ENCODE data around the gene DCP1B.

DCP1B gene

DNA sequence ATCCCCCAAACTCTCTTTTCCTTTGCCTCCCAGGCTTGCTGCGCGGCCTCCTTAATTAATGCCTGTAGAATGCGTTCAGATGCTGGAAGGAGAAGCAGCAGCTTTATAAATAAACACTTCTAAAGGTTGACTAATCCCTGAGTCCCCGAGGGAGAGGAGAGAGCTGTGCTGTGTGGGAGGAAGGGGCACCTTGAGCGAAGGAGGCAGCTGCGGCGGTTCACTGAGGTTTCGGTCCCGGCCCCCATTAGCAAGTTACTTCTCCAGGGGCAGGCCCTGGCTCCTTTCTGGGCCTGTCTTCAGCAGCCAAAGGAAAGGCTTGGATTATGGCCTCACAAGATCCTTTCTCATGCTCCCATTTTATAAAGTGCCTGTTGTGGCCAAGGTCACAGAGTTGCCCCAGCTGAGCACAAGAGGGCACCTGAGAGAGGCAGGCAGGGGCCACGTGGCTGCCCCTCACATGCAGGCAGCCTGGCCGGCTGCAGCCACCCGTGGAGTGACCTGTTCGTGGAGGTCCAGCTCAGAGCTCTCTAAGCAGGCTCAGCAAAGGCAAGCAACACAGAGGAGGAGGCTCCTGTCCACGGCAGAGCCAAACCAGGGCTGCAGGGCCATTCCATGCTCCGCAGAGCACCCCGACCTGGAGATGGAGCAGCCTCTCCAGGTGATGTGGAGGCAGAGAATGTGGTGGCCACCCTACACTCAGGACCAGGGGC lies 70.8 kb downstream of the DCP1B start:
- no peak for DNase-seq

DNA sequence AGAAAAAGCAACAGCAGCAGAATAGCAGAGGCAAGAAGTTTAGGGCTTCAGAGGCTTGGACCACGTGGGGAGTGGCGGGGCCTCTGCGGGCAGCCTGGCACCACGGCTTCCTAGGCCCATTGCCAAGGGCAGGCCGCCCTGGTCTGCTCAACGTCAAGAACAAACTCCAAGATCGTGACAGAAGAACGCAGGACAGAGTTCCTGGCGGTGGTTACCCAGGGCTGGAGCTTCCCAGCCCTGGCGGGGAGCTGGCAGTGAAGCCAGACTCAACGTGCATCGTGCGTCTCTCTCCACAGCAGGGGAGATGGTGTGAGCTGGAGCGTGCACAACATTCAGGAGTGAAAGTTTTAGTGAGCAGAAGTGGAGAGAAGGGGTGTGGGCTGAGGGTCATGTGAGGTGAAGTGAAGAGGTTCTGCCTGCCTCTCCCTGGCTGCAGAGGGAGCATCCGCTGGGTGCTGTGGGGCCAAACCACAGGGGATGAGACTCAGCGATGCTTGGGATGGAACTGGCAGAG lies 71.9 kb downstream of the DCP1B start:
- DNase-seq: no peak

DNA sequence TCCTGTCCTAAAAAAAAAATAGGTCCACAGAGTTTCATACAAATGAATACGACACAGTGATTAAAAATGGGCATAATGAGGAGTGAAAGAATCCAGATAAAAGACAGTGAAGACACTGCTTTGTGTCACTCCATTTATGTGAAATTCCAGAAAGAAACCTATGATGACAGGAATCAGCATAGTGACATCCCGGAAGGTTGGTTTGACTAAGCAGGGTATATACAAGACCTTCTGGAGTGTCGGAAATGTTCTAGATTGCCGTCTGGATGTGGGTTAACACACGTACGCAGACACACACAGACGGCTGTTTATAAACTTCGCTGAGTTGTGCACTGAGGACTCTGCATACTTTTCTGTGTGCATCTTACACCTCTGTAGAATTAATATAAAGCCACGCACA lies 72.6 kb downstream of the DCP1B start:
- no peak for DNase-seq

DNA sequence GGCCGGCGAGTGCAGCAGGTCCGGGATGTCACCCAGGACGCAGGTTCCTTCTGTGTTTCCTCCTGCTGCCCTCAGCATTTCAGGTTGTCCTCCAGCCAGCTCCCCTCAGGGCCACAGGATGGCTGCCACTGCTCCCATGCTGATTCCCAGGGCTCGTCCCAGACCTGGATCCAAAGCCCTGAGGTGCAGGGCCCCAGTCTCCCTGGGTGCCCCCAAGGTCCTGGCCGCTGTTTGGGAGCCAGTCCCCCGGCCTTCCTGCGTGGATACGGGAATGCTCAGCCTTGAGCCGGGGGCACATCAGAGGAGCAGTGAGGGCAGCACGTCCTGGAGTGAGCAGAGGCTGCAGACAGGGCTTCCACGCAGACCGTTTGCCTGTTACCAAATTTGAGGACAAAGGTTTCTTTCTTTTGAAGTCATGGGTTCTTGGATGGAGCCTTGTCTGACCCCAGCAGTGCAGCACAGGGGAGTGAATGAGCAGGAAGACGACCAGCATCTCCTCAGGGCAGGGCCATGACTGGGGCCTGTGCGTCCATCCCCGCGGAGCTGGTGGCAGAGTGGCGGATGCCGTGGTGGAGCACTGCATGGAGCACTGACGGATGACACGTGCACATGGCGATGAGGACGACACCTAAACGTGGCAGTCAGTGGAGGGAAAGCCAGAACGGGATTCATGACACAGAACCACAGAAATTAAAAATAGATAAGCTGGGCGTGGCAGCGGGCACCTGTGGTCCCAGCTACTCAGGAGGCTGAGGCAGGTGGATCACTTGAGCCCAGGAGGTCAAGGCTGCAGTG lies 73.3 kb downstream of the DCP1B start:
- DNase-seq: no peak

DNA sequence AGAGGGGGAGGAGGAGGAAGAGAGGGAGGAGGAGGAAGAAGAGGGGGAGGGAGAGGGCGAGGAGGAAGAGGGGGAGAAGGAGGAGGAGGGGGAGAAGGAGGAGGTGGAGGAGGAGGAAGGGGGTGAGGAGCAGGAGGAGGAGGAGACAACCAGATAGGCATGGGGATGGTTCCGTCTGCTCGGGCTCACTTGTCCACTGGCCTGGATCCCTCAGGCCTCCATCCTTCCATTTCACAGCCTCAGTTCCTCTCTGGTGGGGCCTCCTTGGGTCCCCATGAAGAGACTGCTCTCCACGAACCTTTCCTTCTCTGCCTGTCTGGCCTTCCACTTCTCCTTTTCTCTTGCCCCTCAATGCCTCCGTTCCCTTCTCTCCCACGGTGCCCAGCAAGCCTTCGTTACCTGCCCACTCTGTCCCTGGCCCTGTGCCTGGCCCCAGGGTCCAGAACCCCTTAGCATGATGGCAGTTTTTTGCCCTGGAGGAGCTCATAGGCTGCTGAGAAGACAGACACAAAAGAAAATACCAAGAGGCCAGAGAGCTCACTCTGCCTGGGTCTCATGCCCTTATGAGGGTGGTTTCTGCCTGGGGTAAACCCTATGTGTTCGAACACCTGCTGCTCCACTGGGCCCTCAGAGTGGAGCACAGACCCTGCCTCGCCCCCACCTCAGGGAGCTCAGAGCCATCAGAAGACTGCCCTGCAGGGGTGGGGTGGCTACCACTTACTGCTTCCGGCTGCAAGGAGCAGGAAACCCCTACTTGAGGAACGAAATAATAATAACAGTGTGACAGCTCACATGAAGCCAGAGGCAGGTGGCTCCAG lies 74.1 kb downstream of the DCP1B start:
- DNase-seq: no peak

DNA sequence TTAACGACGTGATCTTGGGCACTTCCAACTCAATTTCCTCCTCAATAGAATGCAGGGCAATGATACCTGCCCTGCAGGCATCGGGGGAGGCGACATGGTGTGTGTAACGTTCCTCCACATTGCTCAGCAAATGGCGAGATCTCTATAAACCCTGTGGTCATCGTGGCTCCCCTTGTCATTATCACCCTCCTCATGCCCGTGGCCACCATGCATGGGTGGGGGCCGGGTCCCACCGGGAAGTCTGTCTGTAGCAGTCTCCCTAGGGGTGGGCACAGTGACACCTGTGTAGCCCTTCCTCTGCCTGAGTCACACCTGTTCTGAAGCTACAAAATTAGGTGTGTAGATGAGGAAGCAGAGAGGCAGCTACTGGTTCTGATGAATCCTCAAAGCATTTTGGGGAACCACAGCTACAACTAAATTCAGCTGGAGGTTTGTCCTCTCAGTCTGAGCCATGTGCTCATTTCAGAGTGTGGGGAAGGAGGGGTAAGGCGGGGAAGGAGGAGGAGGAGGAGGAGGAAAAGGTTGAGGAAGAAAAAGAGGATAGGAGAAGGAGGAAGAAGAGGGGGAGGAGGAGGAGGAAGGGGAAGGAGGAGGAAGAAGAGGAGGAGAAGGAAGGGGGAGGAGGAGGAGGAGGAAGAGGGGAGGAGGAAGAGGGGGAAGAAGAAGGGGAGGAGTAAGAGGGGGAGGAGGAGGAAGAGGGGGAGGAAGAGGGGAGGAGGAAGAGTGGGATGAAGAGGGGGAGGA lies 74.8 kb downstream of the DCP1B start:
- no peak for DNase-seq

DNA sequence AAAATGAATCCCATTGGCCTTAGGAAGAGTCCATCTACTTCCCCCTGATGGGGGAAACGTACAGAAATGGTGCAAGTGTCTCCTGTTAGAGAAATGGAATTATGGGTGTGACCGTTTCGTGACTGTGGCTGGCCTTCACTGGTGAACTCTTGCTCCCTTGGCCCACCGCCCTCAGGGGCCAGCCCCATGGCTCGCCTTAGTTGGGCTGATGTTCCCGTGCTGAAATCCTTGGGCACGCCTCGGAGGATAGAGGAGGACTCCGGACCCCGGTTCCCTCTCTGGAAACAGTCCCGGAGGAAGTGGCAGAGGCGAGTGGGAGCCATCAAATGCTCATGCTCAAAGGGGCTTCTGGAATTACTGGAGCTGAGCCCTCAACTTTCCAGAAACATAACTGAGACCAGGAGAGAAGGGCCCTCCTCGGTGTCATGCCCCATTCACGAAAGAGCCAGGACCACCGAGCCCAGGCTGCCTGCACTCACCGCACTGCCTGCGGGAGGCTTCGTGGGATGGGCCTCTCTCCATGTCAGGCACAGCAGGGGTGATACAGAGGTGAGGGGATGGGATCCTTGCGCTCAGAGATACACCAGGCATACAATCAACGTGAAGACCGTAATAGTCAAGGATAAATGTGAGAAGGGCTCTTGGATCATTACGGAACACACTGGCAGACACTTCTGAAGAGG lies 75.7 kb downstream of the DCP1B start:
- no peak for DNase-seq

DNA sequence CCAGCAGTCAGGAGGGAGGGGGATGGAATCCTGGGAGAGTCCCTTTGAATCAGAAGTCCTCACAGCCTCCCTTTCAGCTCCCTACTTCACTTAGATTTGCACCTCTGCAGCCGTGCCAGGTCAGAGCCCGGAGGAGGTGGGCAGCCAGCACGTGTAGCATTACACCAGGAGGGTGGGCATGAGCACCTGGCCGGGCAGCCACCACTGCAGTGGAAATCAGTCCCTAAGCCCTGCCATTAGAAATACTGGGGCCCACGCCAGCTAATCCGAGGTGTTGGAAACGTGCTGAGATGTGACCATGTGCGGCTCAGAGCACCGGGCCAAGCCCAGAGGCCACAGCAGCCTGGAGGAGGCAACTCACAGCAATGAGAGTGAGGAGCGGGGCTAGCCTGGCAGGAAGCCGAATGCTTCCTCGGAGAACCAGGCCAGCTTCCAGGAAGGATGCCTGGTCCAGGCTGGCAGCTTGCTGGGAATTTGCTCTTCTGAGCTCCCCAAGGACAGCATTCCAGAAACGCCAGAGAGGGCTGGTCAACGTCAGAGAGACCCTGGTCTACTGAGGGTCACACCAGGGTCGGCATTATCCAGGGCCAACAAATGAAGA lies 76.4 kb downstream of the DCP1B start:
- no peak for DNase-seq

DNA sequence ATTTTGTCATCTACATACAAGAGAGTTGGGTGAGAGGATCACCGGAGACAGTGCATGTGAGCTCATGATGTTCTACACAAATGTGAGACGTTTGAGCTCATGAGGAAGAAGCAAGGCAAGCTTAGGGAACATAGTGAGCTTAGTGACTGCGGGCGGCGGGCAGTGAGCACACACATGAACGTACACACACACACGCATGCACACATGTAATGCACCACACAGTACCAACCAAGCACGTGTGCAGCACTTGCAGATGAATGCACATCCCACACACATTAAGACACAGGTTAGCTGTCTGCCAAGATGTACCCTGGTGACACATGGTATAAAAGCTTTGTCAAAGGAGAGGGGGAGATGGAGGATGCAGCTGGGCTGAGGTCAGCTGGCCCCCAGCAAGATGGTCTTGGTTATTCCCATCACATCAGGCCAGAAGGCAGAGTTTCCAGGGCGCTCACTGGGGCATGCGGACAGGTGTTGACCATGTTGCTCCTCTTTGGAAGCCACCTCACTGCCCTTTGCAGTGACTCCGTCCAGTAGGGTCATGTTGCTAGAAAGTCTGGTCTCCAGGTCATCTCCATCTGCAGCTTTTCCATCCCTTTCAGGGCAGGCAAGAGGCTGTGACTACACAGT lies 77.1 kb downstream of the DCP1B start:
- DNase-seq: no peak

DNA sequence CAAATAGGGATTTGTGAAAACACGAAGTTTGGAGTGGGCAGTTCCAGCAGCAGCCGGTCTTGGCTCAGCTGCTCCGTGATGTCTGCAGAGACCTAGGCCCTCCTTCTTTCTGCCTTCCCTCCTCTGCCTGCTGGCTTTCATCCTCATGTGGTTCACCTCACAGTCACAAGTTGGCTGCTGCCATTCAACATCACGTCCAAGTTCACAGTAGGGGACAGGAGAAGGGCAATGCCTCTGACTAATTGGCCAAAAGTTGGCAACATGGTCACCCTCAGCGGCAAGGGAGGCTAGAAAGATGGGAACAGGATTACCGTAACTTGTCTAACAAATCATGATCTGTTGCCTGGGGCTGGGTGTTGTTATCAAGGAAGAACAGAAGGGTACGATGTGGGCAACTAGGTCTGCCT lies 78.0 kb downstream of the DCP1B start:
- no peak for DNase-seq

DNA sequence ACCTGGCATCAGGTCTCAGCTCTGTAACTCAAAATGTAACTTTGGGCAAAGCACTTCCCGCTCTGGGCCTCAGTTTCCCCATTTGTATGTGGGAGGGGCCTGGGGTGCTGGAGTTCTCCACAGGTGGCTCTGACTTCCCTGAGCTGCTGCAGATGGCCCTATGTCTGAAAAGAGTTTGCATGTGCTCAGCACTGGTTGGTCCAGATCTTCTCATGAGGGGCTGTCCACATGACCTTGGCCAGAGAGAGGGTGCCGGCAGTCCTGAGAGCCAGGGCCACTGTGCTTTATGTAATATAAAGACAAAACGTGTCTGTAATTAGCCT lies 78.6 kb downstream of the DCP1B start:
- DNase-seq: no peak

DNA sequence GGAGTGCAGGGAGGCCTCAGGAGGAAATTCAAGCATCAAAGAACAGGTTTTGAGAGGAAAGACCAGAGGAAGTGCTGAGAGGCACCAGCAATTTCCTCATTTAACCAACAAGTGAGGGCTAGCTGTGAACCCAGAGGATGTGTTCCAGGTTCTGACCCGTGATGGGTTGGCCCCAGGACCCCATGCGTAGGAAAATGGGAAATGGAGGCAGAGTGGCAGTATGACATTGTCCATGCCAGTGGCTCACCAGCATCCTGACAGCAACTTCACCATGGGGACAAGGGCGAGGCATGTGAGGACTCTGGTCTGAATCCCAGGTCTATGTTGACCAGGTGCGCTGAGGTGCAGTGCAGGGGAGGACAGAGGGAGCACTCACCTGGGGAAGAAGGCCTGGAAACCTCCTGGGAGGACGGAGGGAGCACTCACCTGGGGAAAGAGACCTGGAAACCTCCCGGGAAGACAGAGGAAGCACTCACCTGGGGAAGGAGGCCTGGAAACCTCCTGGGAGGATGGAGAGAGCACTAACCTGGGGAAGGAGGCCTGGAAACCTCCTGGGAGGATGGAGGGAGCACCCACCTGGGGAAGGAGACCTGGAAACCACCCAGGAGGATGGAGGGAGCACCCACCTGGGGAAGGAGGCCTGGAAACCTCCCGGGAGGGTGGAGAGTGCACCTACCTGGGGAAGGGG lies 79.1 kb downstream of the DCP1B start:
- no peak for DNase-seq

DNA sequence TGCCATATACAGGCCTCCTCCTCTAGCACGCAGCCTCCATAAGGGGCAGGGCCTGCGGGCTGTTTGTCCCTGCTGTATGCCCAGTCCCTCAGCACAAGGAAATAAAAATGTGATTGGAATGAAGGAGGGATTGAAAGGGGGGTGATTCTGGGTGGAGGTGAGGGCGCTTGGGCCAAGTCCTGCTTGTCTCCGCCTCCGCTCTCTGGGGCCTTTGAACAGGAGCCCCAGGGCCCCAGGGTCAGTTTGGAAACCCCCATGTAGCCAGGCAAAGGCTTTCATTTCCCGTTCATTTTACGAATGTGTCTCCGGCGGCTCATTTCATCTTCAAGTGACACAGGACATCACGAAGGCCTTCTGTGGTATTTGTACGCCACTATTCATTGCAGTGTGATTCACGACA lies 81.3 kb downstream of the DCP1B start:
- DNase-seq: no peak

DNA sequence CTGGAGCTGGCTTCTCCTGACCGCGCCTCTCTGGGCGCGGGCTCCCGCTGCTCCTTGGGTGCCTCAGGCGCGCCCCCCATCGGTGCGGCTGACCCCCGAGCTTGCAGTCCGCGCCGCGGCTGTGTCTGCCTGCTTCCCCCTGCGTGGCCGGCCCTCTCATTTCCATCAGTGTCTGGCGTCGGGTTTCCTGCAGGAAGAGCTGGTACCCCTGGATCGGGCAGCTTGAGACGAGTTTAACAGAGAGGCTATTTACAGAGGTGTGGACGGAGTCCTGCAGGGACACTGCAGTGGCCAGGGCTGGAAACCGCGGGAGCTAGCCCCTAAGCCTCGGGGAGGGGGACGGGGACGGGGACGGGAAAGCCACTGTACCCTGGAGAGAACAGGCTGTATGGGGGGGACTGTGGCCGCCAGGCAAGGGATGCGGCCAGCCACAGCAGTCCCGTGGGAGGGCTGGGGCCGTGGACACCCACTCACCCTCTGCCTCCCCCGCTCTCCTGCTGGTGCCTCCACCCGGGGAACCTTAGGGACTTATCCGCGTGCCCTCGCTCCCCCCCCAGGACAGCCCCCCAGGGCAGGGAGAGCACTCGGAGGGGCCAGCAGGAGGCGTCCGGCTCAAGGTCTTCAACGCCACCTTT lies 82.1 kb downstream of the DCP1B start:
- DNase-seq: no peak

DNA sequence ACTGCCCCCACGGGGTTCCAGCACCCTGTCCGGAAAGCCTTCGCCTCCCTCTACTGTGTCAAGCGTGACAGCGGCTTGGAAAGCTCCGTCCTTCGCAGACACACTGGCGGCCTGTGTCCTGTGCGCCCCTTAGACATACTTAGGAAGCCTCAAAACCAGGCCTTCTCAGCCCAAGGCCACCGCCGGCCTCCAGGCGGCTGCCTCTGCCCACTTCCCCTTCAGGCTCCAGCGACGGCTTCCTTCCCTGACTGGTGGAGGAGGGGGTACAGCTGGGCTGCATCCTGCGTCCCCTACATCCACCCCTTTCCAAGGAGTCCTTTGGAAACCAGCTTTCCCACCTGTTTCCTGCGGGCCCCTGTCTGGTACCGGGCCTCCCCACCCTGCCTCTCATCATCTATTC lies 83.3 kb downstream of the DCP1B start:
- DNase-seq: no peak

DNA sequence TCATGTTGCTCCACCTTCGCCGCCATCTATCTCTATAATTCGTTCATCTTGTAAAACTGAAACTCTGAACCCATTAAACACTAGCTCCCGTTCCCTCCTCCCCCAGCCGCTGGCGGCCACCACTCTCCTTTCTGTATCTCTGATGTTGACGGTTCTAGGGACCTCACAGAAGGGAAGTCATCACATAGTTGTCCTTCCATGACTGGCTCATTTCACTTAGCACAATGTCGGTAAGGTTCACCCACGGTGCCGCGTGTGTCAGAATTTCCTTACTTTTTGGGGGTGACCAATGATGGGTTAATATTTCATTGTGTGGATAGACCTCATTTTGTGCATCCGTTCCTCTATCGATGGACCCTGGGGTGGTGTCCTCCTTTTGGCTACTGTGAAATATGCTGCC lies 83.8 kb downstream of the DCP1B start:
- DNase-seq: no peak

DNA sequence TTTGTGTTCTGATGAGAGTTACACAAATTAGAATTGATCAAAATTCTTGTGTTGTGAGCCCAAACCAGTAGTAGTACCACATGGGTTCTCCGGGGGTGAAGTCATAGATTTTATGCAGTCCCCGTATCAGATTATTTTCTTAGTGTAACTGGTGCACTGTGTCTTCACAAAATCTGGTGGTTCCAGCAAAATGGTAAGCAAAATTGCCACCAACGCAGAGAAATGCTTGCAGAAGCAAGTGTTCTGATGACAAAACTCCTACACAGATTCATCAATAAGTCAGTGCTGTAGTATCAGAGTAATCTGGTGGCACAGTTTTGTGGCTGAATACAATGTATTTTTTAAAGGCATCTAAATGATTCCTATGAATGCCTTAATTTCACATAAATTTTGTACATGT lies 84.5 kb downstream of the DCP1B start:
- no peak for DNase-seq

DNA sequence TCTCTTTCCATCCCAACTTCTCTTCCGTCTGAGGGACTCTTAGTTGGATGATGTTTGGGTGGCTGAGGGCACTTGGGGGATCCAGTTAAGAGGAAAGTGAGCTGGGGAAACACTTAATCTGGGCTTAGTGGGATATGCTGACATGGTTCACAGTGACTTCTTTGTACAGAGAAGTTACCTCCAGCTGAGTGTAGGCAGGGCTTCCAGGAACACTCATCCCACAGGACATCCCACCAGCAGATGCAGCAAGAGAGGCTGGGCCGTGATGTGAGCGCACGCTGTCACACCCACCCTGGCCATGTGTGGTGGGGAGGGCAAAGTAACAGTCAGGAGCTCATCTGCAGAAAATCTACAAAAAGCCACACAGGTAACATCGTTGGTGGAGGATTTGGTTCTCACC lies 85.0 kb downstream of the DCP1B start:
- no peak for DNase-seq

DNA sequence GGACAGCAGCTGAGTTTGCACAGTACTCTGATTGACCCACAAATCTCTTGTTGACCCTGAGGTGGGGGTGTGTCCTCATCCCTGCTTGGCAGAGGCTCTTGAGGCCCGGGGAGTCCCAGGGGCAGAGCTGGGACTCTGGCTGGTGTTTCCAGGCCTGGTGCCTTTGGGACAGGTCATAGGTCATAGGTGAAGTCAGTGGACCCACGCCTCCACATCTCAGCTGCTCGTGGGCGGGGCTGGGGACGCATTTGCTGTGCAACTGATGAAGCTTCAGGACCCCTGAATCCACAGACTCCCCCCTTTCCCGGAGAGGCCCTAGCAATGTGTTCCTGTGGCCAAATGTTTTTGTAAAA lies 85.4 kb downstream of the DCP1B start:
- no peak for DNase-seq

DNA sequence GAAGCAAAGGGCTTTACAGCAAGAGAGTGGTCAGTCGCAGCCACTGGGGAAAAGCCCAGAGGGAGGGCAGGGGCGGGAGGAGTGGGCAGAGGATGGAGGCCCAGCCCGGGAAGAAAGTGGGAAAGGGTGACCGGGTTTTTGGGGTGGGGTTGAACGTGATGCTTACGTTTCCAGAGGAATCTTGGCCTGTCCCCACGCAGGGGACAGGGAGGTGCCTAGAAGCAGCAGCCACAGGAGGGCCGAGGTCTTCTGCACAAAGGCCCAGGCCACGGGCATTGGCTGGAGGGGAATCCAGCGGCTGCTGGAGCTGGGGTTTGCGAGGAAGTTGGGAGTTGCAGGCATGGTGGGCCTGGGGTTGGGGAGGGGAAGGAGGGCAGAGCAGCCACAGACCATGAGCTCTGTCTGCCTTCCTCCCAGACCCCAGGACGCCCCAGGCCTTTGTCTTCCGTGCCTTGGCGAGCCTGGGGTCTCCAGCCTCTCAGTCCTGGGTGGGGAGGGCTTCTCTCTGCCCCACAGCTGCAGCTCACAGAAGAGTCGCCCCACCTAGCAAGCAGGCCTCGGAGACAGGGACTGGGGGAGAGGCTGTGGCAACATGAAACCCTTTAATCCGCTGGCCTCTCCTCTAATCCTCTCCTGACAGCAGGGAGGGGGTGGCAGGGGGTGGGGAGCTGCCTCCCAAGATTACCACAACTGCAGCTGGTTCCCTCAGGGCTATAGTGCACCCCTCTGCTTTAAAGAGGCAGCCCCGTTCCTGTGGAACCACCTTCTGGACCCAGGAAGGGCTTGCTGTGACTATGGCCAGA lies 86.0 kb downstream of the DCP1B start, which contains the start of gene CACNA2D4:
Gene CACNA2D4, minus strand, starts transcription at position 572 of the 803 bp plus-strand sequence. Its CDS starts 179 bp downstream, at position 393.
- no peak for DNase-seq
